Upper lobe of left lung (tissue), 6 donors: ENCODE results near the gene PAK6. TPM values are rescaled to one million over a fixed set of nuclear protein-coding genes. Genes with fewer than 3 reads are reported as not detected.
A peak's percentile ranks its signal among the peaks of the same experiment; 100 is the strongest.

Experiments
- ATAC-seq, 2 donors: fragments of 200-7000 bp; cut with Tn5 transposase; one replicate each; pipeline ENCODE4 v1.9.1; 2022; ENCODE audit warnings: mild to moderate bottlenecking in 2 of 2, moderate library complexity in 2 of 2; ENCODE audit not compliant: low FRiP score in 2 of 2
- DNase-seq, 2 donors: peaks; one replicate each; pipeline ENCODE4 v3.0.0-alpha.2; 2019 to 2020
- H3K27ac ChIP-seq, 4 donors: fragments of 200-600 bp; sonication (generic); one replicate each; pipeline ENCODE4 v1.5.1; 2016 to 2019
- H3K27me3 ChIP-seq, 4 donors: fragments of 200-600 bp; sonication (generic); one replicate each; pipeline ENCODE4 v1.5.1; 2017 to 2019
- H3K36me3 ChIP-seq, 4 donors: fragments of 200-600 bp; sonication (generic); one replicate each; pipeline ENCODE4 v1.5.1; 2016 to 2019
- H3K4me1 ChIP-seq, 4 donors: fragments of 200-600 bp; sonication (generic); one replicate each; pipeline ENCODE4 v1.5.1; 2018 to 2019
- H3K4me3 ChIP-seq, 4 donors: fragments of 200-600 bp; sonication (generic); one replicate each; pipeline ENCODE4 v1.5.1; 2017 to 2019; ENCODE audit warnings: mild to moderate bottlenecking in 2 of 4, moderate library complexity in 1 of 4
- H3K9me3 ChIP-seq, 4 donors: fragments of 200-600 bp; sonication (generic); one replicate each; pipeline ENCODE4 v1.5.1; 2018 to 2019
- EP300 ChIP-seq, 4 donors: sonication (generic); formaldehyde crosslinking; IDR thresholded peaks; one replicate each; pipeline ENCODE4 v1.5.1; 2017; ENCODE audit warnings: antibody characterized with exemption in 4 of 4, control low read depth in 2 of 4
- POLR2A ChIP-seq, 4 donors: fragments of 450-650 bp; IDR thresholded peaks; one replicate each; pipeline ENCODE4 v1.5.1; 2016 to 2017; ENCODE audit warnings: antibody characterized with exemption in 4 of 4, mild to moderate bottlenecking in 2 of 4
- POLR2AphosphoS5 ChIP-seq, 2 donors: sonication (generic); formaldehyde crosslinking; IDR thresholded peaks; one replicate each; pipeline ENCODE4 v1.5.1; 2017; ENCODE audit warnings: antibody characterized with exemption in 2 of 2
- WGBS, 2 donors: methylation state at CpG; one replicate each; pipeline ENCODE4 v1.1.5; 2017 to 2018; 5-methylcytosine and 5-hydroxymethylcytosine counted together
- total RNA-seq, 6 donors: library from RNA; depleted of rRNA in 4 of 6; stranded (reverse); fragments of >200 nt in 4 of 6; gene quantifications; one replicate each; pipeline versions ENCODE4 v1.1.0 to v1.2.1, GENCODE V29; 2016 to 2021
- TF ChIP-seq, protein P1 (sequence below), 6 experiments: fragments of 450-650 bp in 4 of 6; fragments of 200-600 bp in 2 of 6; sonication (generic) in 2 of 6; IDR thresholded peaks; one replicate each; pipeline ENCODE4 v1.5.1; 2016 to 2019; ENCODE audit warnings: antibody characterized with exemption in 6 of 6
- donor health status: DM: no; HTN: no; CAD: no; lungs with moderate emphysema.
- donor health status: DM: no; HTN: yes; CAD: no; lungs with severe emphysema.

PAK6 gene
- total RNA-seq, 6 donors from 2014 or later = 4.5 to 23.4 (median 15.0) TPM

DNA sequence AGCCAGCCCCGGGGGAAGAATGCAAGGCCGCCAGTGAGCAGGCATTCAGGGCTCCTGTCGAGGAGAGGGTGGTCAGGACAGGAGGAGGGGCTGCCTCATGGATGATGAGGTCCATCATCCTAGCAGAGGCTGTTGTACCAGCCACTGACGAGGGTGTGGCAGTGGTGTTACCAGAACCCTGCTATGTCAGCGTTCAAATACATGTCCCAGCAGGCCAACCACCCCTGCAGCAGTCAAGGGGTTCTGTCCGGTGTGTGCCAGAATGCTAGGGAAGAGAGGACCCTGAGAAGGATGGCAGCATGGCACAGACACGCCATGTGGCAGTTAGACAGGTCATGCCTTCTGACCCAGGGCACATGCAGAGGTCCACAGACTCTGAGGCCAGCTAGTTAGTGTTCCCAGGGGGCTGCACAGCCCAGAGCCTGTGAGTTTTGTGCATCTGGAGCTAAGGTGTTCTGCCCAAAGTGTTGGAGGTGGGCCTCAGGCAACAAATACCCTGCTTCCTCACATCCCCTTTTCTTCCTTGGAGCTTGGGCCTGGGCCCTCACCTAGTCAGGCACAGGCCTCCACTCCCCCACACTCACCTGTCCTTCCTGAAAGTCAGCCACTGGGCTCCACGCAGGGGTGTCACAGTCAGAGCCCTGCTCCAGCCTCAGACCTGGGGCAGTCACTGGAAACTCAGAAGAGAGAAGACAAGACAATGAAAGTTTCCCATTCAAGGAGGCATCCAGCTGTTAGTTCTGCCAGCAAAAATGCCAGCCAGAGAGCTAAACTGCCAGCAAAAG, 7.8 kb downstream of the PAK6 start:
- H3K4me1 ChIP-seq = peaks cover 0 to 11% (median 5%) of the 10 kb centered on the region in 4 donors
- ATAC-seq (no peak), DNase-seq (peak in 1 of 2 donors; percentile 6)
- WGBS, 2 donors = 90 to 93% methylated on average over 5 to 8 of the region's 8 CpGs
- H3K9me3 ChIP-seq = no peaks in the 10 kb centered on the region
- no peaks in the 10 kb centered on the region for H3K27me3 ChIP-seq
- no peak overlapping the region for H3K27ac ChIP-seq
- no peak overlapping the region for H3K4me3 ChIP-seq
- no peak for TF ChIP-seq POLR2AphosphoS5 (IDR thresholded peaks at IDR 0.05)
- TF ChIP-seq EP300 (IDR thresholded peaks at IDR 0.05) = no peak
- TF ChIP-seq, protein P1, sequence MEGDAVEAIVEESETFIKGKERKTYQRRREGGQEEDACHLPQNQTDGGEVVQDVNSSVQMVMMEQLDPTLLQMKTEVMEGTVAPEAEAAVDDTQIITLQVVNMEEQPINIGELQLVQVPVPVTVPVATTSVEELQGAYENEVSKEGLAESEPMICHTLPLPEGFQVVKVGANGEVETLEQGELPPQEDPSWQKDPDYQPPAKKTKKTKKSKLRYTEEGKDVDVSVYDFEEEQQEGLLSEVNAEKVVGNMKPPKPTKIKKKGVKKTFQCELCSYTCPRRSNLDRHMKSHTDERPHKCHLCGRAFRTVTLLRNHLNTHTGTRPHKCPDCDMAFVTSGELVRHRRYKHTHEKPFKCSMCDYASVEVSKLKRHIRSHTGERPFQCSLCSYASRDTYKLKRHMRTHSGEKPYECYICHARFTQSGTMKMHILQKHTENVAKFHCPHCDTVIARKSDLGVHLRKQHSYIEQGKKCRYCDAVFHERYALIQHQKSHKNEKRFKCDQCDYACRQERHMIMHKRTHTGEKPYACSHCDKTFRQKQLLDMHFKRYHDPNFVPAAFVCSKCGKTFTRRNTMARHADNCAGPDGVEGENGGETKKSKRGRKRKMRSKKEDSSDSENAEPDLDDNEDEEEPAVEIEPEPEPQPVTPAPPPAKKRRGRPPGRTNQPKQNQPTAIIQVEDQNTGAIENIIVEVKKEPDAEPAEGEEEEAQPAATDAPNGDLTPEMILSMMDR (IDR thresholded peaks at IDR 0.05) = no peak
- TF ChIP-seq POLR2A (IDR thresholded peaks at IDR 0.05) = no peak
- no peaks in the 10 kb centered on the region for H3K36me3 ChIP-seq

DNA sequence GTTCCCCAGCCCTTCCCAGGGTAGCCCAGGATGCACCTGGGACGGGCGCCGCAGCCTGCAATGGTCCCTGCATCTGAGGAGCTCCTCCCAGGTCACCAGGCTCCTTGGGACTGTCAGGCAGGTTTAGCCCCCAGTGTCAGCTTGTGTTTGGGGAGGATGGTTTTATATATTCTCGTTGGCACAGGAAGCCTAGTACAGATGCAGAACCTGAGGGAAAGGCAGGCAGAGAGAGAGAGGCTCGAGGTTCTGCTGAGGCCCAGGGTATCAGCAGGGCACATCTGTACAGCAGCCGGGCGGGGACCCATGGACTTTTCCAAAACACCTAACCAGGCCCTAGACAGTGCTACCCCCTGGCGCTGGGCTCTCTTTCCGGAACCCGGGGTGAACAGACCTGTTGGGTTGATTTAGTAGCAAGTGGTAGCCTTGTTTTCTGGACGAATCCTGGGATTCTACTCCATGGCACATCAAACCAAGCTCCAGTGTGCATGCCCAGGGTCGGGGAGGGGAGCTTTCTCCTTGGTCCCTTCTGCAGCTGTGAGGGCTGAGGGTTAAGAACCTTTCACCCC, 8.6 kb downstream of the PAK6 start:
- 82 to 87% methylated on average over 12 of the region's 12 CpGs for WGBS, 2 donors
- ATAC-seq (no peak), DNase-seq (peak in 1 of 2 donors; percentile 16)
- Histone ChIP-seq H3K4me1 (peaks cover 4 to 17% (median 10%) of the 10 kb centered on the region in 4 donors), H3K36me3 (no peaks in the 10 kb centered on the region), H3K9me3 (no peaks in the 10 kb centered on the region), H3K27me3 (peaks cover 0 to 4% (median 0%) of the 10 kb centered on the region in 4 donors), H3K4me3 (no peak overlapping the region), H3K27ac (no peak overlapping the region)
- TF ChIP-seq EP300 (IDR thresholded peaks at IDR 0.05) (no peak), POLR2AphosphoS5 (IDR thresholded peaks at IDR 0.05) (no peak), POLR2A (IDR thresholded peaks at IDR 0.05) (no peak)
- TF ChIP-seq, protein P1 (IDR thresholded peaks at IDR 0.05) = no peak

DNA sequence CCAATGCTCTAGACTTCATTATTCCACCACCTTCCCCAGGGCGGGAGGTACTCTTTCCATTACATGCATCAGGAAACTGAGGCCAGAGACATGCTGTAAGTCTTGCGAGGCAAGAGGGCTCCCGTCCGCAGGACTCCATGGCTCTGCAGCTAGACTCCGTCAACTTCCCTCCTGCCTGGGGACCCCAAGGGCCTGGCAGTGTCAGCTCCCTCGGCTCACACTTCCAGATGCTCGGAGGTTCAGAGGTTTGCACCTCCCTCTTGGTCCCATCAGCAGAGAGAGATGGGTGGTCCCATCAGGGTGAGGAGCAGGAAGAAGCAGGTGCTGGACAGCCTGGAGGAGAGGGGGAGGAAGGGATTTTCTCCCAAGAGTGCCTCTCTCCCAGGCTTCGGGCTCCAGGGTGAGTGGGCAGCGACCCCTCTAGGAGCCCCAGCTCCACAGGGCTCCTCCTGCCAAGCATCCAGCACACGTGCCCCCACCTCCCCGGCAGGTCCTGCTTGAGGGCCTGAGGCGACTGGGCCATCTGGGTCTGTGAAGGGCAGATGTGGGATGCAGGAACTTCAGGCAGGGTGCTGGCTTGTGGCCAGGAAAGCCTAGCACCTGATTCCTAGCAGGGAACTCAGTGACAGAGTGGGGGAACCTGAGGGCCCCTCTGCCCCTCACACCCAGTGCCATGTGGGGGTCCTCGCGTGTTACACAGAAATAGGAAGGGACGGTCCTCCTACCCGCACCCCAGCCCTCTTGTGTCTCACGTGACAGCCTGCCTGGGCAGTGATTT, 9.3 kb downstream of the PAK6 start:
- Histone ChIP-seq H3K27me3 (peaks cover 0 to 11% (median 0%) of the 10 kb centered on the region in 4 donors), H3K4me1 (peaks cover 11 to 24% (median 17%) of the 10 kb centered on the region in 4 donors), H3K4me3 (no peak overlapping the region), H3K9me3 (no peaks in the 10 kb centered on the region), H3K27ac (no peak overlapping the region), H3K36me3 (no peaks in the 10 kb centered on the region)
- TF ChIP-seq POLR2AphosphoS5 (IDR thresholded peaks at IDR 0.05) = no peak
- TF ChIP-seq, protein P1 (IDR thresholded peaks at IDR 0.05) = no peak
- TF ChIP-seq EP300 (IDR thresholded peaks at IDR 0.05) = no peak
- WGBS, 2 donors = 91 to 95% methylated on average over 14 to 17 of the region's 17 CpGs
- ATAC-seq = no peak
- DNase-seq = peak in 1 of 2 donors; percentile 15

DNA sequence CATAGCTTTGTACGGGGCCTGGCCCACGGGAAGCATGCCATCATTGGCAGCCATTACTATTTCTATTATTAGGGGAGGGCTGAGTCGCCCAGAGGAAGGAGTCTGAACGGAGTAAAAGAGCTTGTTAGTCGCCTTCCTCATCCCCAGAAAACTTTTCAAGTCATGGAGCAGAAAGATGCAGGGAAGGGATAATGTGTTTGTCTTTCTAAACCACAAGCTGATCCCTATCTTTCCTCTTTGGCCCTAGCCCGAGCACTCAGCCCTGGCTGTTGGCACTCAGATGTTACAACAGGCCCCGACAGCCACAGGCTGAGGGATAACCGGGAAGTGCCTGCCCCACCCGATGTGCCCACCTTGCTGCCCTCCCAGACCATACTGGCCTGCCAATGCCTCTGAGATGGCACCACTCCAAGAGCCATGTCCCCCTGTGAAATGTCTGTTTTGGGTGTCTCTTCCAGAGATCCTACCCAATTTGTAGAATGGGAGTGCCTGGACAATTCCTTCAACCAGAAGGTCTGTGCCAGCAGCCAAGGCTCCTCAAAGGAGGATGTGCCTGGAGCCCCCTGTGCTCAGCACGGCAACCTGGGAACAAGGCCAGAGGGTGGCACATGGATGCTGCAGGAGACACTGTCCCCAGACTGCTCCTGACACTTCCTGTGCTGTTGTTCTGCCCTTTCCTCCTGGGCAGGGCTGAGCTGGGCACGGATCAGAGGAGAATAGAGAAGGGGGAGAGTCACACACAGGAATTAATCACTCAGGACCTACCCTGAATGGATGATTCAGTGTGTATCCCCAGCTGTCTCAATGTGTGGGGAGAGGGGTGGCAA, 10.8 kb downstream of the PAK6 start:
- no peak overlapping the region for H3K4me3 ChIP-seq
- no peak for DNase-seq
- 50 to 56% methylated on average over 11 of the region's 11 CpGs for WGBS, 2 donors
- peaks cover 18 to 31% (median 24%) of the 10 kb centered on the region in 4 donors for H3K4me1 ChIP-seq
- H3K36me3 ChIP-seq = no peaks in the 10 kb centered on the region
- H3K27me3 ChIP-seq = peaks cover 0 to 13% (median 0%) of the 10 kb centered on the region in 4 donors
- ATAC-seq = no peak
- H3K9me3 ChIP-seq = no peaks in the 10 kb centered on the region
- no peak overlapping the region for H3K27ac ChIP-seq
- TF ChIP-seq POLR2A (IDR thresholded peaks at IDR 0.05) = no peak
- TF ChIP-seq POLR2AphosphoS5 (IDR thresholded peaks at IDR 0.05) = no peak
- TF ChIP-seq EP300 (IDR thresholded peaks at IDR 0.05) = no peak
- TF ChIP-seq, protein P1 (IDR thresholded peaks at IDR 0.05) = no peak
